ENCODE data around the gene VEGFA. TPM values are rescaled to one million over a fixed set of nuclear protein-coding genes. Genes with fewer than 3 reads are reported as not detected.

Gene VEGFA
- total RNA-seq, 4 donors from 2014 or later = 39.2 to 58.5 (median 45.0) TPM

DNA sequence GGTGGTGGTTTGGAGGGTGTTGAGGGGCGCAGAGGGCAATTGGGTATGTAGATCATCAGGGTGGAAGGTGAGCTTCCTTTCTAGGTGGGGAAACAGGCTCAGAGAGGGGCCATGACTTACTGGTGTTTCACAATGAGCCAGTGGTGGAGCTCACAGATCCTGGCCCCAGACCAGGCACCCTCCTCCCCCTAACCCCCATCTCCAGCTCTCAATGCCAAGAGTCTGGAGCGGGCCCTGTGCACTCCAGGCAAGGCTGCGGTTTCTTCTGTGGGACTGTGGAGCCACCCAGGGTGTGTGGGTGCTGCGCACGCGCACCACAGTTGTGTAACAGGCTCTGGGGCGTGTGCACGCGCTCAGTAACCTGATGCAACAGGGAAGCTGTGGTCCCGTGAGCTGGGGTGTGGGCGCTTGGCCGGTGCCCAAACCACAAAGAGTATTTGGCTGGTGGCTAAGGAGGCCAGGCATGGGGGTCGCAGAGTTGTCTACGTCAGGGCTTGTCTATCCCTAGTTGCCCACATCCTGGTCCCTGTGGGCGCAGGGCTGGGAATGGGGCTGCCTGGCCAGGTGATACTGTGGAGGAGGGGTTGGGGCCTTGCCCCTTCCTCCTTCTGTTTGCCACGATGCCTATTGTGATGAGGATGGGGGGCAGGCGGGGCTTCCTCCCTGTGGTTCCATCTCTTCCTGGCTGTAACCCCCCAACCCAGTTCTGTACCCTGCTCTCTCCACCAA lies 44.9 kb upstream of the VEGFA start:
- Histone ChIP-seq H3K36me3 (no peaks in the 10 kb centered on the region), H3K27me3 (no peaks in the 10 kb centered on the region), H3K4me1 (peaks cover 0 to 6% (median 2%) of the 10 kb centered on the region in 4 donors), H3K9me3 (peaks cover 0 to 5% (median 0%) of the 10 kb centered on the region in 4 donors), H3K4me3 (no peak overlapping the region), H3K27ac (replicated peaks in 1 of 4) (no peak overlapping the region)
- 59% methylated on average over 14 of the region's 17 CpGs for WGBS
- intact Hi-C loops (cut with DNase I) = no loop called here
- peak; percentile 93 for DNase-seq (ENCODE audit: extremely low spot score)
- peak; percentile 51 to 57 for TF ChIP-seq POLR2AphosphoS5 (IDR thresholded peaks at IDR 0.05)
- TF ChIP-seq POLR2A (IDR thresholded peaks at IDR 0.05; ENCODE audit: low read depth) = no peak

DNA sequence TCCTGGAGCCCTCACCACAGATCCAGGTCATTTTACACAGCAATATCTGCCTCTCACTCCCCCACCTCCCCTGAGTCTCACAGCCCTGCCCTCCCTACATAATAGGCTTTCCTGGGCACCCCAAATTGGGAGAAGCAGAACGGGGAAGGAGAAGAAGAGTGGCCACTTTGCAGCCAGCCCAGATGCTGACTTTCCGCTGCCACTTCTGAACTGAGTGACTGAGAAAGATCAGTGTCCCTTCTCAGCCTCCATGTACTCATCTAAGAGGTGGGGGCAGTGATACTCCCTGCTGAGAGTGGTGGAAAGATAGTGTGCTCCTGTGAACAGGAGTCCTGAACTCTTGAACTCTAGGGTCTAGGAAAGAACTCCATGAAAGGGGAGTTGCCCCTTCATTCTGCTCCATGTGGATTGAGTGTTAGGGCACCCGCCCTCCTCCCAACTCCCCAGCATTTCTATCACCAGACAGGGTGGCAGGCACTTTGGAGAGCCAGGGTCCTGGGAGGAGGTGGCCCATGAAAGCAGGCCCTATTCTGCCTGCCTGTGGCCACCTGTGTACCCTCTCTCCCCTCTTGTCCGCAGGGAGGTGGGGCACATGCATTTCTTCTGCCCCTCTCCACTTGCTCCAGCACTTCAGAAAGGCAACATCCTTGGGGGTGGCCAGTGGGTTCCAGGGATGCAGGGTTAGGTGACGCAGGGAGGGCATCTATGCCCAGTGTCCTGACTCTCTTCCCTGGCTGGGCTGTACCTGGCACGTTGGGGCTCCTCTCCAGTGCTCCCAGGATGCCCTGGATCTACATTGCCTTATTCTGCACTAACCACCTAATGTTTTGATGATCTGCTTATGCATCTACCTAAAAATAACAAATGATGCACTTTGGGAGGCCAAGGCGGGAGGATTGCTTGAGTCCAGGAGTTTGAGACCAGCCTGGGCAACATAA lies 44.1 kb upstream of the VEGFA start:
- intact Hi-C loops (cut with DNase I) = no loop called here
- Histone ChIP-seq H3K27ac (replicated peaks in 1 of 4) (no peak overlapping the region), H3K36me3 (no peaks in the 10 kb centered on the region), H3K9me3 (peaks cover 0 to 14% (median 3%) of the 10 kb centered on the region in 4 donors), H3K27me3 (no peaks in the 10 kb centered on the region), H3K4me1 (peaks cover 0 to 6% (median 2%) of the 10 kb centered on the region in 4 donors), H3K4me3 (no peak overlapping the region)
- 92% methylated on average over 7 of the region's 7 CpGs for WGBS
- DNase-seq (ENCODE audit: extremely low spot score) = no peak
- TF ChIP-seq EP300 (IDR thresholded peaks at IDR 0.05) (no peak), POLR2AphosphoS5 (IDR thresholded peaks at IDR 0.05) (no peak)

DNA sequence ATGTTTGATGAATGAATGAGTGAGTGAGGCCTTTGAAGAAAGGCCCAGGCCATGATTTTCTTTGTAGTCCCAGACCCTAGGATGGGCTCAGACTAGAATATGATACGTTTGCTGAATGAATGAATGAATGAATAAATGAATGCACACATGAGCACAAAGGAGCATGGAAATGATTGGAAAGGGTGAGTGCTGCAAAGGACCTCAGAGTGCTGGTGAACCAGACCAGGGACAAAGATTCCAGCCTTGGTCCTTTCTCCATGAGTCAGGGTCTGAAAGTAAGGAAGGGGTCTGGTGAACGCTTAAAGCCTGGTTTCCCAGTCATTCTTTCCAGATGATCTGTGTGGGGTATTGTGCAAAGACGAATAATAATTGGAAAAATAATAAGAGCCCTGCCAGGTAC lies 42.4 kb upstream of the VEGFA start:
- Histone ChIP-seq H3K9me3 (peaks cover 0 to 26% (median 9%) of the 10 kb centered on the region in 4 donors), H3K27me3 (no peaks in the 10 kb centered on the region), H3K4me3 (no peak overlapping the region), H3K27ac (replicated peaks in 1 of 4) (no peak overlapping the region), H3K4me1 (peaks cover 0 to 6% (median 2%) of the 10 kb centered on the region in 4 donors), H3K36me3 (no peaks in the 10 kb centered on the region)
- no peak for DNase-seq (ENCODE audit: extremely low spot score)
- no peak for TF ChIP-seq EP300 (IDR thresholded peaks at IDR 0.05)
- WGBS = 84% methylated on average over 3 of the region's 3 CpGs
- intact Hi-C loops (cut with DNase I) = no loop called here

DNA sequence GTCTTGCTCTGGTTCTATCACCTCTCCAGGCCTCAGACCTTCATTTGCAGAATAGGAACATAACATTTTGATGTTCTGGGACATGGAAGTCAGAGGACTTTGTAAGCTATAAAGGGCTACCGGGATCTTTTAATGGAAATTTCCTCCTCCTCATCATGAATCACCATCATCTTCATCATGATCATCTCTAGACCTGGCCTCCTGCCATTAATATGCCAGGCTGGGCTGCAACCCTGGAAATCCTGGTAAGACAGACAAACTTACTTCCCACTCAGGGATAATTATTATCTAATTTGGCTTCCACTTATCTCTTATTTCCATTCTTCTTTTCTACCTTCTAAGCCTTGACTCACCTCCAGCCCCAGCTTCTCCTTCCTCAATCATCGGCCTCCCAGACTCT lies 41.4 kb upstream of the VEGFA start:
- no peaks in the 10 kb centered on the region for H3K27me3 ChIP-seq
- intact Hi-C loops (cut with DNase I) = no loop called here
- H3K4me1 ChIP-seq = peaks cover 0 to 6% (median 2%) of the 10 kb centered on the region in 4 donors
- DNase-seq (ENCODE audit: extremely low spot score) = no peak
- no peak overlapping the region for H3K4me3 ChIP-seq
- 77% methylated on average over 2 of the region's 2 CpGs for WGBS
- peaks cover 0 to 26% (median 9%) of the 10 kb centered on the region in 4 donors for H3K9me3 ChIP-seq
- H3K27ac ChIP-seq (replicated peaks in 1 of 4) = no peak overlapping the region
- no peaks in the 10 kb centered on the region for H3K36me3 ChIP-seq
- TF ChIP-seq, protein P1, sequence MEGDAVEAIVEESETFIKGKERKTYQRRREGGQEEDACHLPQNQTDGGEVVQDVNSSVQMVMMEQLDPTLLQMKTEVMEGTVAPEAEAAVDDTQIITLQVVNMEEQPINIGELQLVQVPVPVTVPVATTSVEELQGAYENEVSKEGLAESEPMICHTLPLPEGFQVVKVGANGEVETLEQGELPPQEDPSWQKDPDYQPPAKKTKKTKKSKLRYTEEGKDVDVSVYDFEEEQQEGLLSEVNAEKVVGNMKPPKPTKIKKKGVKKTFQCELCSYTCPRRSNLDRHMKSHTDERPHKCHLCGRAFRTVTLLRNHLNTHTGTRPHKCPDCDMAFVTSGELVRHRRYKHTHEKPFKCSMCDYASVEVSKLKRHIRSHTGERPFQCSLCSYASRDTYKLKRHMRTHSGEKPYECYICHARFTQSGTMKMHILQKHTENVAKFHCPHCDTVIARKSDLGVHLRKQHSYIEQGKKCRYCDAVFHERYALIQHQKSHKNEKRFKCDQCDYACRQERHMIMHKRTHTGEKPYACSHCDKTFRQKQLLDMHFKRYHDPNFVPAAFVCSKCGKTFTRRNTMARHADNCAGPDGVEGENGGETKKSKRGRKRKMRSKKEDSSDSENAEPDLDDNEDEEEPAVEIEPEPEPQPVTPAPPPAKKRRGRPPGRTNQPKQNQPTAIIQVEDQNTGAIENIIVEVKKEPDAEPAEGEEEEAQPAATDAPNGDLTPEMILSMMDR (IDR thresholded peaks at IDR 0.05) = no peak
- no peak for TF ChIP-seq POLR2A (IDR thresholded peaks at IDR 0.05; ENCODE audit: low read depth)
- TF ChIP-seq POLR2AphosphoS5 (IDR thresholded peaks at IDR 0.05) = no peak
- TF ChIP-seq EP300 (IDR thresholded peaks at IDR 0.05) = no peak

DNA sequence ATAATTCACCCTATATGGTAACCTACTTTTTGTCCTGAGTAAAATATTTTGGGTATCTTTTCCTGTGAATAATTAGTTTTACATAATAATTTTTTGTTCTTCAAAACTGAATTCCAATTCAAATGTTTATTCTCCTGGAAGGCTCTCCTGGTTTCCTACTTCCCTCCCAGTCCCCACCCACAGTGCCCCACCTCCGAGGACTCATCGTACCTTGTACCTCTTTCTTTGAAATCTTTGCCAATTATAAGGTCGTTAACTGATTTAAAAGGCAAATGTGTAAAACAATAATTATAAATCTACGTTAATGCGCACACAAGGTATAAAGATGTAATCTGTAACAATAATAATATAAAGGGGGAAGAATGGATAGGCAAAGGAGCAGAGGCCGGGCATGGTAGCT lies 40.5 kb upstream of the VEGFA start:
- DNase-seq (ENCODE audit: extremely low spot score) = no peak
- H3K4me1 ChIP-seq = peaks cover 0 to 5% (median 0%) of the 10 kb centered on the region in 4 donors
- TF ChIP-seq POLR2AphosphoS5 (IDR thresholded peaks at IDR 0.05) (no peak), EP300 (IDR thresholded peaks at IDR 0.05) (no peak), POLR2A (IDR thresholded peaks at IDR 0.05; ENCODE audit: low read depth) (no peak)
- TF ChIP-seq, protein P1 (IDR thresholded peaks at IDR 0.05) = no peak
- no peaks in the 10 kb centered on the region for H3K36me3 ChIP-seq
- peaks cover 0 to 26% (median 9%) of the 10 kb centered on the region in 4 donors for H3K9me3 ChIP-seq
- H3K4me3 ChIP-seq = no peak overlapping the region
- H3K27me3 ChIP-seq = no peaks in the 10 kb centered on the region
- intact Hi-C loops (cut with DNase I) = no loop called here
- H3K27ac ChIP-seq (replicated peaks in 1 of 4) = no peak overlapping the region
- WGBS = 90% methylated on average over 6 of the region's 6 CpGs

DNA sequence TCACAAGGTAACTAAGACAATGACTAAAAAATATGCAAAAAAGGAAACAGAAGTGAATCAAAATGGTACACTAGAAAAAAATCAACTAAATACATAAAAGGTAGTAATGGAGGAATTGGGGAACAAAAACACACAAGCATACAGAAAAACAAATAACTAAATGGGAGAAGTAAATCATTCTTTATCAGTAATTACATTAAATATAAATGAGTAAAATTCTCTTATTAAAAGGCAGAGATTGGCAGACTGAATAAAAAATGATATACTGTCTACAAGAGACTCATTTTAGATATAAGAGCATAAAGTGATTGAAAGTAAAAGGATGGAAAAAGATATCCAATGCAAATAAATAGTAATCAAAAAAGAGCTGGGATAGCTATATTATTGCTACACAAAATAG lies 39.4 kb upstream of the VEGFA start:
- Histone ChIP-seq H3K36me3 (no peaks in the 10 kb centered on the region), H3K27ac (replicated peaks in 1 of 4) (no peak overlapping the region), H3K9me3 (peaks cover 0 to 26% (median 9%) of the 10 kb centered on the region in 4 donors), H3K4me3 (no peak overlapping the region), H3K27me3 (no peaks in the 10 kb centered on the region), H3K4me1 (no peaks in the 10 kb centered on the region)
- intact Hi-C loops (cut with DNase I) = no loop called here
- no peak for TF ChIP-seq POLR2AphosphoS5 (IDR thresholded peaks at IDR 0.05)
- no peak for TF ChIP-seq EP300 (IDR thresholded peaks at IDR 0.05)
- TF ChIP-seq, protein P1 (IDR thresholded peaks at IDR 0.05) = no peak
- no peak for TF ChIP-seq POLR2A (IDR thresholded peaks at IDR 0.05; ENCODE audit: low read depth)
- DNase-seq (ENCODE audit: extremely low spot score) = no peak
